HG02642 (cell line): ENCODE measurements around the gene LY6G6C.

ENCODE experiments used
- ATAC-seq: cut with Tn5 transposase; IDR thresholded peaks from one replicate; pipeline ENCODE4 v1.9.1; 2021; ENCODE audit warnings: mild to moderate bottlenecking; ENCODE audit not compliant: unreplicated experiment, poor library complexity

LY6G6C gene

GRCh38 chr6:31721351-31722020, at the start of gene LY6G6C:
LY6G6C (minus strand) TSS chr6:31721746; CDS start chr6:31721679, 67 bp downstream.
- ATAC-seq, result no peak

- no peak for ATAC-seq
Observed at GRCh38 chr6:31770860-31771259, 49.3 kb upstream of the LY6G6C start.

- ATAC-seq, result peak; percentile 54
Observed at GRCh38 chr6:31769684-31770371, 48.3 kb upstream of the LY6G6C start.

- no peak for ATAC-seq
Observed at GRCh38 chr6:31768363-31769257, 47.1 kb upstream of the LY6G6C start.

- no peak for ATAC-seq
Observed at GRCh38 chr6:31767096-31767645, 45.6 kb upstream of the LY6G6C start.

GRCh38 chr6:31765910-31766794, 44.6 kb upstream of the LY6G6C start:
- ATAC-seq, result no peak

- no peak for ATAC-seq
Observed at GRCh38 chr6:31765559-31765909, 44.0 kb upstream of the LY6G6C start.

GRCh38 chr6:31764198-31764597, 42.7 kb upstream of the LY6G6C start:
- ATAC-seq, result no peak

GRCh38 chr6:31763619-31763940, 42.0 kb upstream of the LY6G6C start:
- no peak for ATAC-seq

- no peak for ATAC-seq
Observed at GRCh38 chr6:31762878-31763618, 41.5 kb upstream of the LY6G6C start.

GRCh38 chr6:31762356-31762755, 40.8 kb upstream of the LY6G6C start, which contains the start of gene SAPCD1:
SAPCD1 (plus strand) TSS chr6:31762656; CDS start chr6:31763055, 399 bp downstream.
- ATAC-seq, result no peak

- no peak for ATAC-seq
Observed at GRCh38 chr6:31761343-31761742, 39.8 kb upstream of the LY6G6C start.

GRCh38 chr6:31760790-31761189, 39.2 kb upstream of the LY6G6C start:
- no peak for ATAC-seq

GRCh38 chr6:31758281-31758680, 36.7 kb upstream of the LY6G6C start:
- no peak for ATAC-seq

GRCh38 chr6:31752739-31753319, 31.3 kb upstream of the LY6G6C start:
- ATAC-seq, result no peak

- no peak for ATAC-seq
Observed at GRCh38 chr6:31750411-31751022, 29.0 kb upstream of the LY6G6C start.

- ATAC-seq, result no peak
Observed at GRCh38 chr6:31749301-31750036, 27.9 kb upstream of the LY6G6C start.

- ATAC-seq, result no peak
Observed at GRCh38 chr6:31744422-31744821, 22.9 kb upstream of the LY6G6C start.
